SW480 (cell line): ENCODE measurements around the gene PSME3.
"Not testable (repeated sequence)": the region's sequence is repeated elsewhere in the genome, so short reads cannot be mapped to it uniquely, and the experiment has no call there.

Source experiments
- DNase-seq: peaks from one replicate; pipeline ENCODE4 v3.0.0-alpha.2; 2016; ENCODE audit warnings: low spot score

Gene PSME3

DNA sequence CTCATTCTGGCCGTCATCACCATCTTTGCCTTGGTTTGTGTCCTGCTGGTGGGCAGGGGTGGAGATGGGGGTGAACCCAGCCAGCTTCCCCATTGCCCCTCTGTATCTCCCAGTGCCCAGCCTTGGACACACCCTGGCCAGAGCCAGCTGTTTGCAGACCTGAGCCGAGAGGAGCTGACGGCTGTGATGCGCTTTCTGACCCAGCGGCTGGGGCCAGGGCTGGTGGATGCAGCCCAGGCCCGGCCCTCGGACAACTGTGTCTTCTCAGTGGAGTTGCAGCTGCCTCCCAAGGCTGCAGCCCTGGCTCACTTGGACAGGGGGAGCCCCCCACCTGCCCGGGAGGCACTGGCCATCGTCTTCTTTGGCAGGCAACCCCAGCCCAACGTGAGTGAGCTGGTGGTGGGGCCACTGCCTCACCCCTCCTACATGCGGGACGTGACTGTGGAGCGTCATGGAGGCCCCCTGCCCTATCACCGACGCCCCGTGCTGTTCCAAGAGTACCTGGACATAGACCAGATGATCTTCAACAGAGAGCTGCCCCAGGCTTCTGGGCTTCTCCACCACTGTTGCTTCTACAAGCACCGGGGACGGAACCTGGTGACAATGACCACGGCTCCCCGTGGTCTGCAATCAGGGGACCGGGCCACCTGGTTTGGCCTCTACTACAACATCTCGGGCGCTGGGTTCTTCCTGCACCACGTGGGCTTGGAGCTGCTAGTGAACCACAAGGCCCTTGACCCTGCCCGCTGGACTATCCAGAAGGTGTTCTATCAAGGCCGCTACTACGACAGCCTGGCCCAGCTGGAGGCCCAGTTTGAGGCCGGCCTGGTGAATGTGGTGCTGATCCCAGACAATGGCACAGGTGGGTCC lies 18.4 kb downstream of the PSME3 start:
- not testable (repeated sequence) for DNase-seq

DNA sequence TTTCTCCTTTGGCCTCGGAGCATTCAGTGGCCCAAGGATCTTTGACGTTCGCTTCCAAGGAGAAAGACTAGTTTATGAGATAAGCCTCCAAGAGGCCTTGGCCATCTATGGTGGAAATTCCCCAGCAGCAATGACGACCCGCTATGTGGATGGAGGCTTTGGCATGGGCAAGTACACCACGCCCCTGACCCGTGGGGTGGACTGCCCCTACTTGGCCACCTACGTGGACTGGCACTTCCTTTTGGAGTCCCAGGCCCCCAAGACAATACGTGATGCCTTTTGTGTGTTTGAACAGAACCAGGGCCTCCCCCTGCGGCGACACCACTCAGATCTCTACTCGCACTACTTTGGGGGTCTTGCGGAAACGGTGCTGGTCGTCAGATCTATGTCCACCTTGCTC lies 19.2 kb downstream of the PSME3 start:
- no peak for DNase-seq

DNA sequence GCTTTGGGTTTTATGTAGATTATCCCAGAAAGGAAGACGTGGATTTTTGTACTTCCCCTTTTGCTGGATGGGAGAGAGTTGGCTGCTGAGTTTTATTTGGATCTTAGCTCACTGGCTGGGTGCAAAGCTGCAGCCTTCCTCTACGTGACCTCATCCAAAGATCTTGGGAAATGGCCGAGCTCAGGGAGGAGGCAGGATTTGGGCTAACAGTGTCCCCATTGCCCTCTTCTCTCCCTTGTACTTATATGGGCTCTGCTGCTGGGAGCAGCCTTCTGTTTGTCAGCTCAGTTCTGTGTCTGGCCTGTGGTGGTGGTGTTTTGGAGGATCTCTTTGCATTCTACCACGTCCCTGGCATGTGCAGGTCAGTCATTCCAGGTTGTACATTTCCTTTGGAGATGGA lies 19.8 kb downstream of the PSME3 start:
- no peak for DNase-seq

DNA sequence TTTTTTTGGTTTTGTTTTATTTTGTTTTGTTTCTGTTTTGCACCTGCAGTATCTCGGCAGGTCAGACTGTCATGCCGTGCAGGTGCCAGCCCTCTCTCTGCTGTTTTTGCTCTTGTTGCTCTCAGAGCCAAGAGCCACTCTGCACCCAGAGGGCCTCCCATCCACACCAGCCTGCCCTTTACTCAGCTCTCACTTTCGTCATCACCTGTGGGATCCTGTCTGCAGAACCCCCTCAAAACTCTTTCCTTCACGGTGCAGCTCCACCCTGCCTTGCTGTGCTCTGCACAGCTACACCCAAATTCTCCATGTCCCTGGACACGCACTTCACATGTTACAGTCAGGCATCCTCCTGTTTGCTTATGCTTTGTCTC lies 20.4 kb downstream of the PSME3 start:
- no peak for DNase-seq

GRCh38 chr17:42853968-42854790 lies 21.0 kb downstream of the PSME3 start:
- no peak for DNase-seq

- no peak for DNase-seq
Observed at GRCh38 chr17:42855048-42855596, 21.9 kb downstream of the PSME3 start.

- not testable (repeated sequence) for DNase-seq
Observed at GRCh38 chr17:42856093-42856492, 22.9 kb downstream of the PSME3 start.

- DNase-seq, result not testable (repeated sequence)
Observed at GRCh38 chr17:42856516-42856915, 23.3 kb downstream of the PSME3 start.

- no peak for DNase-seq
Observed at GRCh38 chr17:42857389-42857788, 24.2 kb downstream of the PSME3 start.

DNA sequence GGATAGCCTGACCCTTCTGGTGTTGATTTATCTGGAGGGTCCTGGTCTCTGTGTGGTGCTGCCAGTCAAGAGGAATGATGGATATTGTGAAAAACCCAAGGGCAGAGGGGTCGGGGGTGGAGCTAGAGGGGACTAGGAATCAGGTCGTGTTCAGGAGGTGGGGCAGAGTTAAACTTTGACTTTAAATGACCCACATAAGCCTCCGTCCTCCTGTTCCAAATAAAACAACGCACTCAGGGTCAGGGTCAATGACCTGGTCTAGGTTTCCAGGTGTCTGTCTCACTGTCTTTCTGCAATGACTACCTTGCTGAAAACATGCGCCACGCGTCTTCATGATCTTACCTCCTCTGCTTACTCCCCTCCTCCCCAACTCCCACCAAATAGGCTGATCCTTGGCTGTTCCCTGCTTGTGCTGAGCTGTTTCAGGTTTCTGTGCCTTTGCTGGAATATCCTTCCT lies 32.5 kb downstream of the PSME3 start:
- DNase-seq, result no peak

DNA sequence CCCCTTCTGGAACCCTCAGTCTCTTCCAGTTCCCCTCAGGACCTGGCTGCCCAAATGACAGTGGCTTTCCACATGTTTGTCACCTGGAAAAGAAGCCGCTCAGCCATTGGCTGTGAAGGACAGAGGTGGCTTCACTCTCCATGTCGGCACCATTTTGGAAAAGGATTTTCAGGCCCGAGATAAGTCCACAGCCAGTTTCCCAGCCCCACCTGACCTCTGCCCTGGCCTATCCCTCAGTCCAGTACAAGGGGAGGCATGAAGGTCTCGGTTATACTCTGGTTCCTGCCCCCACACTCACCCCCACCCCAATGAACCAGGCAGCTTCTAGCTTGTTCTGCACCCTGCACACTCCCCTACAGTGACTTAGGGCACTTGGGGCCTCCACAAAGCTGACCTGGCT lies 33.0 kb downstream of the PSME3 start:
- DNase-seq, result no peak

DNA sequence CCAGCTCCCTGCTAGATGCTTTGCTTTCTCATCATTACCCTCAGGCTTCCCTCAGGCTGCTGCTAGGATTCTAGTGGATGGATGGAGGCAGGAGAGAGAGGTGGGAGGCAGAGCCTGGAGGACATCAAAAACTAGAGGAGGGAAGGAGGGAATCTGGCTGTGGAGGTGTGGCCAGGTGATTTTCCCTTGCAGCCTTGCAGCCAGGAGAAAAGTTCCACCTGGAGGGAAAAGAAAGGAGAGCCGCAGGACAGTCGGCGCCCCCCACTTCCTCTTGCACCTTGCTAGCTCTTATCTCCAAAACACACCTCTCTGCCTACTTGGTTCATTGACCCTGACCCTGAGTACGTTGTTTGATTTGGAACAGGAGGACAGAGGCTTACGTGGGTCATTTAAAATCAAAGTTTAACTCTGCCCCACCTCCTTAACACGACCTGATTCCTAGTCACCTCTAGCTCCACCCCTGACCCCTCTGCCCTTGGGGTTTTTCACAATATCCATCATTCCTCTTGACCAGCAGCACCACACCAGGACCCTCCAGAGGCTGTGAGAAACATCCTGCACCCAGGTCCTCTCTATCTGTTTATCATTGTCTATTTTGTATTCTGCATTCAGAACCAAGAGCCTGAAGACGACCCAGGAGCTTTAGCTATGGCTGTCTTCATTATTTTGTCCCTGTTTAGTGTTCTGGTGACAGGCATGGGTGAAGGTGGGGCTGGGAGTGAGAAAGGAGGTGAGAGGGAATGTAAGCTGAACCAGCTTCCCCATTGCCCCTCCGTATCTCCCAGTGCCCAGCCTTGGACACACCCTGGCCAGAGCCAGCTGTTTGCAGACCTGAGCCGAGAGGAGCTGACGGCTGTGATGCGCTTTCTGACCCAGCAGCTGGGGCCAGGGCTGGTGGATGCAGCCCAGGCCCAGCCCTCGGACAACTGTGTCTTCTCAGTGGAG lies 33.7 kb downstream of the PSME3 start:
- no peak for DNase-seq

- not testable (repeated sequence) for DNase-seq
Observed at GRCh38 chr17:42867694-42868261, 34.6 kb downstream of the PSME3 start.

DNA sequence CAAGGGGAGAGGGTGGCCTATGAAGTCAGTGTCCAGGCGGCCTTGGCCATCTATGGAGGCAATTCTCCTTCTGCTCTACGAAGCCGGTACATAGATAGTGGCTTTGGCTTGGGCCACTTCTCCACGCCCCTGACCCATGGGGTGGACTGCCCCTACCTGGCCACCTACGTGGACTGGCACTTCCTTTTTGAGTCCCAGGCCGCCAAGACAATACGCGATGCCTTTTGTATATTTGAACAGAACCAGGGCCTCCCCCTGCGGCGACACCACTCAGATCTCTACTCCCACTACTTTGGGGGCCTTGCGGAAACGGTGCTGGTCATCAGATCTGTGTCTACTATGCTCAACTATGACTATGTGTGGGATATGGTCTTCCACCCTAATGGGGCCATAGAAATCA lies 35.1 kb downstream of the PSME3 start:
- no peak for DNase-seq

DNA sequence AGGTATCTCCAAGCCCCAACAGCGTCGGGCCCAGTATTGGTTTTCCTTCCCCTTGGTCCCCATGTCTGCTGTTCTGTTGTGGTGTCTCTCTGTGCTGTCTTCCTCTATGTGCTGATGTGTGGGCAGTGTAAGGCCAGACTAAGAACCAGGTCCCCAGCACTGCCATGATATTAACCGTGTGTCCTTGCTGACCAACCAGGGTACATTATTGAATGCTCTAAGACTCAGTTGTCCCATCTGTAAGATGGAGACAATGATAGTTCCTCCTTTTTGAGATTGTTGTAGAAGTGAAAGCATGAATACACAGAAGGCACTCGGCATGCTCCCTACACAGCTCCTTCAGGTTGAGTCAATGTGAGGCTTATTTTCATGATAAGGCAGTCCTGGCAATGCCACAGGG lies 38.5 kb downstream of the PSME3 start:
- DNase-seq, result no peak

DNA sequence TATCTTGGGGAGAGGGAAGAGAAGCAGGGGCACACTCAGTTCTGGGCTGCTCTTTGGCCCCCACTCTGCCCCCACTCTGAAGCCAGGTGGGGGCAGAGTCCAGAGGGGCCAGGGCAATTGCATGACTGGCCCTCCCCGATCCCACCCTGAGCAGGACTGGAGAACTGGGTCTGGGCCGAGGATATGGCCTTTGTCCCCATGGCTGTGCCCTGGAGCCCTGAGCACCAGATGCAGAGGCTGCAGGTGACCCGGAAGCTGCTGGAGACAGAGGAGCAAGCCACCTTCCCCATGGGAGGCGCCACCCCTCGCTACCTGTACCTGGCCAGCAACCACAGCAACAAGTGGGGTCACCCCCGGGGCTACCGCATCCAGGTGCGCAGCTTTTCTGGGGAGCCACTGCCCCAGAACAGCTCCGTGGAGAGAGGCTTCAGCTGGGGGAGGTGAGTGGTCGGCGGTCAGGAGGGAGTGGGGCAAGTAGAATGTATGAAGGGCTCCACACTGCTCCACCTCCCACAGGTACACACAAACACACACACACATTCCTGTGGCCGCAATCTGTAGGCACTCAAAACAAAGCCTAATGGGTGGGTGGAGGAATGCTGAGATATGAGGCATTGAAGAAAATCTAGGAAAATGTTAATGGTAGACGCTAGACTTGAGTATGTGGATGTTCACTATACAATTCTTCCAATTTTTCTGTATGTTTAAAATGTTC lies 39.2 kb downstream of the PSME3 start:
- peak; percentile 81 for DNase-seq

- no peak for DNase-seq
Observed at GRCh38 chr17:42873315-42873714, 40.1 kb downstream of the PSME3 start.

DNA sequence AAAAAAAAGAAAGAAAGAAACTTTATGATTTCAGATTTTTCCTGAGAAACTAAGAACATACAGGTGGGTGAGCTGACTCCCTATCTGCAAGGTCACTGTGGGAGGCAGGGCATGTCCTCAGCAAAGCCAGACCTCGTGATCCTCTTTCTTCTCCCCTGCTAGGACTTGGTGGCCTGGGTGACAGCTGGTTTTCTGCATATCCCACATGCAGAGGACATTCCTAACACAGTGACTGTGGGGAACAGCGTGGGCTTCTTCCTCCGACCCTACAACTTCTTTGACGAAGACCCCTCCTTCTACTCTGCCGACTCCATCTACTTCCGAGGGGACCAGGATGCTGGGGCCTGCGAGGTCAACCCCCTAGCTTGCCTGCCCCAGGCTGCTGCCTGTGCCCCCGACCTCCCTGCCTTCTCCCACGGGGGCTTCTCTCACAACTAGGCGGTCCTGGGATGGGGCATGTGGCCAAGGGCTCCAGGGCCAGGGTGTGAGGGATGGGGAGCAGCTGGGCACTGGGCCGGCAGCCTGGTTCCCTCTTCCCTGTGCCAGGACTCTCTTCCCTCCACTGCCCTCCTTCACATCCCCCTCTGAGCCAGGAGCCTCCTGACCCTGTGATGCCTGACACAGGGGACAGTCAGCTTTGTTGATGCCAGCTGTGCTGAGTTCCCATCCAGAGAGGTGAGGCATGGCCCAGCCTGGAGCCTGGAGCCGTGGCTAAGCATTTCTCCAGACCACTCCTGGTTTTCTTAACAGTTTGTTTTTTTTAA lies 40.9 kb downstream of the PSME3 start:
- DNase-seq, result not testable (repeated sequence)

DNA sequence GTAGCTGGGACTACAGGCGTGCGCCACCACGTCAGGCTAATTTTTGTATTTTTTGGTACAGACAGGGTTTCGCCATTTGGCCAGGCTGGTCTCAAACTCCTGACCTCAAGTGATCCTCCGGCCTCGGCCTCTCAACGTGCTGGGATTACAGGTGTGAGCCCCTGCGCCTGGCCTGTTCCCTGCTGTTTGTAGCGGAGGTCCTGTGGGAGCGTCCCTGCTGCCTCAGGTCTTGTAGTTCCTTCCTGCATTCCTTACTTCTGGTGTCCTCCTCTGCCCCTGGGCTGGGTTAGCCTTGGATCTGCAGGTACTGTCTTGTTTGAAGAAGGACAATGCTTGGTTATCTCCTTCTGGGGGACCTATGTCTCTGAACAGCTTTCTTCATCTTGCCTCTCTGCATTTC lies 43.8 kb downstream of the PSME3 start:
- no peak for DNase-seq
